Bone marrow (tissue), 2 donors: ENCODE measurements around the gene C16orf92.

ENCODE experiments used
- DNase-seq, 2 donors: peaks; one replicate each; lab custom pipeline; 2025; lab: John Stamatoyannopoulos, UW

C16orf92 gene

GRCh38 chr16:30022887-30023286, at the start of gene C16orf92:
C16orf92 (plus strand) TSS chr16:30023198; CDS start chr16:30023341, 143 bp downstream.
- DNase-seq, result no peak

GRCh38 chr16:29973384-29974246, 49.4 kb upstream of the C16orf92 start, which contains the start of gene TAOK2:
TAOK2 (plus strand) TSS chr16:29973868; CDS start chr16:29977773, 3,905 bp downstream.
- DNase-seq, result peak; percentile 97 to 99

- no peak for DNase-seq
Measured at GRCh38 chr16:29974291-29975133, 48.5 kb upstream of the C16orf92 start.

- no peak for DNase-seq
Measured at GRCh38 chr16:29975134-29975538, 47.9 kb upstream of the C16orf92 start.

- no peak for DNase-seq
Measured at GRCh38 chr16:29975811-29976511, 47.0 kb upstream of the C16orf92 start.

GRCh38 chr16:29977063-29977825, 45.8 kb upstream of the C16orf92 start:
- DNase-seq, result no peak

- no peak for DNase-seq
Measured at GRCh38 chr16:29978081-29978480, 44.9 kb upstream of the C16orf92 start.

- DNase-seq, result no peak
Measured at GRCh38 chr16:29978564-29979270, 44.3 kb upstream of the C16orf92 start.

- no peak for DNase-seq
Measured at GRCh38 chr16:29982560-29983419, 40.2 kb upstream of the C16orf92 start.

GRCh38 chr16:29983420-29984136, 39.4 kb upstream of the C16orf92 start:
- DNase-seq, result no peak

GRCh38 chr16:29984137-29984763, 38.7 kb upstream of the C16orf92 start:
- DNase-seq, result no peak

GRCh38 chr16:29984764-29985147, 38.2 kb upstream of the C16orf92 start:
- no peak for DNase-seq

GRCh38 chr16:29985271-29985811, 37.7 kb upstream of the C16orf92 start:
- no peak for DNase-seq

- DNase-seq, result no peak
Measured at GRCh38 chr16:29986231-29986630, 36.8 kb upstream of the C16orf92 start.

GRCh38 chr16:29986931-29987330, 36.1 kb upstream of the C16orf92 start:
- no peak for DNase-seq

GRCh38 chr16:29987371-29988085, 35.5 kb upstream of the C16orf92 start:
- DNase-seq, result no peak

- DNase-seq, result no peak
Measured at GRCh38 chr16:29988346-29989075, 34.5 kb upstream of the C16orf92 start.
